H1 (cell line): ENCODE data around the gene ENTREP1. TPM values are rescaled to one million over a fixed set of nuclear protein-coding genes. Genes with fewer than 3 reads are reported as not detected.
A peak's percentile ranks its signal among the peaks of the same experiment; 100 is the strongest.

Experiments used
- CTCF ChIA-PET: fragments of 300-600 bp; sonication (Branson Sonifier 250); formaldehyde crosslinking; loops from one replicate; lab custom pipeline; 2021; ENCODE audit not compliant: partially characterized antibody; lab: Charles Lee
- POLR2A ChIA-PET: fragments of 300-600 bp; sonication (Branson Sonifier 250); formaldehyde crosslinking; loops from one replicate; lab custom pipeline; 2021; ENCODE audit warnings: inconsistent platforms; ENCODE audit not compliant: partially characterized antibody; lab: Charles Lee
- DNase-seq, 2 experiments: peaks; one replicate each; pipeline versions ENCODE4 v3.0.0 to v3.0.0-alpha.2; 2010 to 2022; ENCODE audit warnings: low spot score in 2 of 2, low read depth in 1 of 2, mixed read lengths in 1 of 2
- FAIRE-seq: peaks from 2 replicates; lab custom pipeline; 2011; peaks lifted over from hg19 to GRCh38; lab: Jason Lieb, UNC
- H2AFZ ChIP-seq: 2 replicates; pipeline ENCODE4 v1.8.1; 2012; ENCODE audit warnings: low read length, inconsistent platforms
- H2AK5ac ChIP-seq: 2 replicates; pipeline ENCODE4 v1.6.1; 2013; ENCODE audit warnings: low read depth, low read length
- H2BK120ac ChIP-seq: replicated peaks from 2 replicates; pipeline ENCODE3; 2013; ENCODE audit warnings: low read depth, low read length, inconsistent platforms
- H2BK12ac ChIP-seq: 2 replicates; pipeline ENCODE4 v1.6.1; 2013; ENCODE audit warnings: low read depth, low read length
- H2BK15ac ChIP-seq: 2 replicates; pipeline ENCODE4 v1.6.1; 2013; ENCODE audit warnings: low read length
- H2BK20ac ChIP-seq: 2 replicates; pipeline ENCODE4 v1.6.1; 2013; ENCODE audit warnings: low read length
- H2BK5ac ChIP-seq: 2 replicates; pipeline ENCODE4 v1.6.1; 2013; ENCODE audit warnings: low read depth, low read length
- H3K14ac ChIP-seq: 2 replicates; pipeline ENCODE4 v1.6.1; 2013; ENCODE audit warnings: inconsistent platforms; ENCODE audit not compliant: insufficient read length
- H3K18ac ChIP-seq: 2 replicates; pipeline ENCODE4 v1.6.1; 2013; ENCODE audit warnings: low read length; ENCODE audit errors: extremely low read depth
- H3K23ac ChIP-seq: 2 replicates; pipeline ENCODE4 v1.6.1; 2013; ENCODE audit warnings: inconsistent platforms; ENCODE audit not compliant: insufficient read length
- H3K23me2 ChIP-seq: 2 replicates; pipeline ENCODE4 v1.6.1; 2013; ENCODE audit warnings: low read depth, low read length
- H3K27ac ChIP-seq: 2 replicates; pipeline ENCODE4 v1.6.1; 2011; ENCODE audit warnings: low read depth, low read length, inconsistent platforms
- H3K27me3 ChIP-seq, 4 experiments: replicated peaks in 1 of 4; 1 replicate in 1 of 4; 2 replicates in 3 of 4; pipeline versions ENCODE4 v1.6.1 to v1.8.1; 2011 to 2013; ENCODE audit warnings: low read length in 3 of 4, mild to moderate bottlenecking in 3 of 4, inconsistent platforms in 2 of 4, mixed read lengths in 2 of 4, moderate library complexity in 1 of 4; ENCODE audit not compliant: control insufficient read depth in 3 of 4, insufficient read depth in 3 of 4; ENCODE audit errors: extremely low read depth in 1 of 4
- H3K36me3 ChIP-seq, 4 experiments: 2 replicates each; pipeline versions ENCODE4 v1.6.1 to v1.8.1; 2011 to 2013; ENCODE audit warnings: mild to moderate bottlenecking in 4 of 4, low read length in 3 of 4, moderate library complexity in 2 of 4, control low read depth in 1 of 4, inconsistent platforms in 1 of 4; ENCODE audit not compliant: insufficient read depth in 4 of 4, control insufficient read depth in 2 of 4
- H3K4ac ChIP-seq: replicated peaks from 2 replicates; pipeline ENCODE3; 2013; ENCODE audit warnings: low read length, low read depth, mixed read lengths, inconsistent platforms; ENCODE audit not compliant: insufficient read length
- H3K4me1 ChIP-seq, 4 experiments: replicated peaks in 1 of 4; 1 replicate in 1 of 4; 2 replicates in 3 of 4; pipeline versions ENCODE4 v1.6.1 to v1.8.1; 2011 to 2013; ENCODE audit warnings: low read length in 3 of 4, inconsistent platforms in 2 of 4, mixed read lengths in 1 of 4; ENCODE audit not compliant: insufficient read depth in 4 of 4, control insufficient read depth in 3 of 4
- H3K4me2 ChIP-seq, 2 experiments: 2 replicates each; pipeline versions ENCODE4 v1.6.1 to v1.8.1; 2011 to 2013; ENCODE audit warnings: low read depth in 2 of 2, low read length in 2 of 2, control low read depth in 1 of 2, inconsistent platforms in 1 of 2, mild to moderate bottlenecking in 1 of 2; ENCODE audit not compliant: insufficient read depth in 1 of 2
- H3K4me3 ChIP-seq, 4 experiments: fragments of 200-600, 300-600 bp in 1 of 4; sonication (generic), shearing (Covaris generic), sonication (Bioruptor Twin) in 1 of 4; 2 replicates each; pipeline versions ENCODE4 v1.5.1 to v1.8.1; 2011 to 2016; ENCODE audit warnings: low read length in 4 of 4, low read depth in 3 of 4, control low read depth in 2 of 4, inconsistent platforms in 2 of 4, mild to moderate bottlenecking in 2 of 4, mixed read lengths in 1 of 4, moderate library complexity in 1 of 4; ENCODE audit not compliant: insufficient read depth in 2 of 4; ENCODE audit errors: extremely low read depth in 1 of 4
- H3K56ac ChIP-seq: replicated peaks from 2 replicates; pipeline ENCODE3; 2013; ENCODE audit warnings: low read depth, mild to moderate bottlenecking, mixed read lengths, low read length, inconsistent platforms; ENCODE audit not compliant: insufficient read length
- H3K79me1 ChIP-seq: 2 replicates; pipeline ENCODE4 v1.6.1; 2013; ENCODE audit warnings: low read depth, low read length, control low read depth
- H3K79me2 ChIP-seq, 2 experiments: 2 replicates each; pipeline versions ENCODE4 v1.6.1 to v1.8.1; 2012 to 2013; ENCODE audit warnings: low read length in 2 of 2, mild to moderate bottlenecking in 2 of 2, inconsistent platforms in 1 of 2; ENCODE audit not compliant: insufficient read depth in 2 of 2, control insufficient read depth in 1 of 2
- H3K9ac ChIP-seq, 4 experiments: replicated peaks in 1 of 4; 1 replicate in 1 of 4; 2 replicates in 3 of 4; pipeline versions ENCODE4 v1.6.1 to v1.8.1; 2011 to 2013; ENCODE audit warnings: low read depth in 3 of 4, low read length in 3 of 4, control low read depth in 2 of 4, mild to moderate bottlenecking in 2 of 4, moderate library complexity in 2 of 4, inconsistent platforms in 1 of 4; ENCODE audit errors: extremely low read depth in 1 of 4
- H3K9me3 ChIP-seq, 2 experiments: 2 replicates each; pipeline versions ENCODE4 v1.6.1 to v1.8.1; 2012 to 2013; ENCODE audit warnings: mild to moderate bottlenecking in 2 of 2, moderate library complexity in 2 of 2, control low read depth in 1 of 2, inconsistent platforms in 1 of 2, low read depth in 1 of 2, low read length in 1 of 2, mixed read lengths in 1 of 2; ENCODE audit not compliant: insufficient read depth in 2 of 2
- H4K20me1 ChIP-seq, 2 experiments: replicated peaks in 1 of 2; 2 replicates each; pipeline versions ENCODE3 to v1.8.1; 2011 to 2013; ENCODE audit warnings: inconsistent platforms in 2 of 2, low read length in 2 of 2, mild to moderate bottlenecking in 1 of 2; ENCODE audit not compliant: insufficient read depth in 2 of 2, control insufficient read depth in 1 of 2
- H4K5ac ChIP-seq: 2 replicates; pipeline ENCODE4 v1.6.1; 2013; ENCODE audit warnings: low read length, low read depth, mixed read lengths, inconsistent platforms; ENCODE audit not compliant: insufficient read length
- H4K8ac ChIP-seq: 2 replicates; pipeline ENCODE4 v1.8.0; 2013; ENCODE audit warnings: mild to moderate bottlenecking, moderate library complexity, low read length, inconsistent platforms; ENCODE audit not compliant: insufficient read depth; ENCODE audit errors: extremely low read depth
- H4K91ac ChIP-seq: replicated peaks from 2 replicates; pipeline ENCODE3; 2013; ENCODE audit warnings: low read length, mixed read lengths, inconsistent platforms; ENCODE audit not compliant: insufficient read length
- BACH1 ChIP-seq: IDR thresholded peaks from 2 replicates; pipeline ENCODE4 v1.6.1; 2012; ENCODE audit warnings: low read length, improper control_type of control experiment
- BRCA1 ChIP-seq: IDR thresholded peaks from 2 replicates; pipeline ENCODE4 v1.6.1; 2012; ENCODE audit warnings: low read depth, low read length, improper control_type of control experiment
- EP300 ChIP-seq, 2 experiments: IDR thresholded peaks; 1 replicate in 1 of 2; 2 replicates in 1 of 2; pipeline ENCODE4 v1.6.1; 2011 to 2012; ENCODE audit warnings: low read depth in 2 of 2, low read length in 2 of 2, mild to moderate bottlenecking in 2 of 2, borderline replicate concordance in 1 of 2, inconsistent platforms in 1 of 2, moderate library complexity in 1 of 2
- JUND ChIP-seq: IDR thresholded peaks from 2 replicates; pipeline ENCODE4 v1.6.1; 2011; ENCODE audit warnings: mild to moderate bottlenecking, improper control_type of control experiment, low read length
- NRF1 ChIP-seq: IDR thresholded peaks from 2 replicates; pipeline ENCODE4 v1.6.1; 2011; ENCODE audit warnings: mild to moderate bottlenecking, low read depth, low read length, improper control_type of control experiment
- SP4 ChIP-seq: IDR thresholded peaks from 2 replicates; pipeline ENCODE4 v1.6.1; 2012; ENCODE audit warnings: low read length, inconsistent platforms
- WGBS, 2 experiments: shearing (Covaris generic) in 1 of 2; methylation state at CpG; one replicate each; pipeline versions ENCODE4 v1.1.6 to v1.1.7; 2013 to 2015; ENCODE audit warnings: low lambda C conversion rate in 2 of 2, mixed read lengths in 2 of 2, inconsistent platforms in 1 of 2, low coverage in 1 of 2, missing lambda C conversion rate in 1 of 2; ENCODE audit not compliant: insufficient replicate concordance in 2 of 2, insufficient coverage in 1 of 2, insufficient read length in 1 of 2; ENCODE audit errors: extremely low coverage in 1 of 2, missing lambda C conversion rate in 1 of 2; 5-methylcytosine and 5-hydroxymethylcytosine counted together
- polyA plus RNA-seq, 7 experiments: library from polyadenylated mRNA; depleted of rRNA in 3 of 7; stranded (reverse) in 5 of 7; unstranded in 2 of 7; fragments of >200 nt in 5 of 7; fragments of 200-250 nt in 2 of 7; gene quantifications; 1 replicate in 5 of 7; 2 replicates in 1 of 7; 4 replicates in 1 of 7; pipeline versions ENCODE4 v1.2.1 to v1.2.3, GENCODE V29; 2011 to 2013; ENCODE audit warnings: missing spikeins in 2 of 7, mixed read lengths in 2 of 7
- total RNA-seq: library from RNA; stranded (reverse); fragmentation: NEBNext Ultra II Directional; extraction: Animal tissue kit (Norgen Biotek cat#: 25700); gene quantifications from 2 replicates; pipeline ENCODE4 v1.2.1, GENCODE V29; 2021
- TF ChIP-seq, protein P1 (sequence below): IDR thresholded peaks from 2 replicates; pipeline ENCODE4 v1.6.1; 2012; ENCODE audit warnings: low read length, inconsistent platforms
- TF ChIP-seq, protein P2 (sequence below): IDR thresholded peaks from 2 replicates; pipeline ENCODE4 v1.6.1; 2011; ENCODE audit warnings: low read length, improper control_type of control experiment

The ENTREP1 gene
- total and polyA plus RNA-seq, 2 of the 8 experiments (the other 6 are each of a cell fraction or from before 2014, with no cell fraction given): 15.3 to 25.0 TPM

DNA sequence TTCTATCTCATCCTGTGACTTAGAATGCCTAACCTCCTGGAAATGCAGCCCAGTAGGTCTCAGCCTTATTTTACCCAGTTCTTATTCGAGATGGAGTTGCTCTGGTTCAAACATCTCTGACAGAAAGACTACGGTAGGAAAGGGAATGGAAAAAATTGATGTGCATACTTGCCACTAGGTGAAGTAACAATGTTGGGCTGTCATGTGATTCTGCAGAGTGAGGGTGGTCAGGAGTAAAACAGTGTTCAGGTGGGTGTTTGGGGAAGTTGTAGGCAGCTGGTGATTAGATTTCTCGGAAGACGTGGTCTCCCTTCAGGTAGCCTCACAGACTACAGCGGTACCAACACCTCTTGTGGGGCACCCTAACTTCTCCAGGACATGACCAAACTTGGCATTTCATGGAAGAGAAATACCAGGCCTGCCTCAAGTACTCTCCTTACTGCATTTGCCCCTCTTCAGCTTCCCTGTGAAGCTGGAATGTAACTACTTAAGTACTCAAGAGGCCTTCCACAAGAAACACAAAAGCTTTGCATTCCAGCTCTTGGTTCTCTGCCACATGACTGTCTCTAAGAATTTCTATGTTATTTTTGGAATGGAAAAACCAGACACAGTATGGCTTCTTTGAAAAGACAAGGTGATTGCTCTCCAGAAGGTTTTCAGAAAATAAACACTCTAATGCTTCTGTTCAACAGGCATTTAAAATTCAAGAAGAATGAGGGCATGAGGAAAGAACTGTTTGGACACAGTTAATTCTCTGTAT, 17.4 kb upstream of the ENTREP1 start:
- FAIRE-seq: peak; percentile 90
- peak overlapping the region; percentile 95 for H4K91ac ChIP-seq
- no peaks in the 10 kb centered on the region for H3K79me2 ChIP-seq
- peak overlapping the region; percentile 27 to 49 for H3K4me2 ChIP-seq
- peaks cover 10 to 12% of the 10 kb centered on the region in 2 experiments for H3K9me3 ChIP-seq
- H2BK15ac ChIP-seq: no peak overlapping the region; the same call in 1 of the 2 replicates
- POLR2A ChIA-PET: interaction anchor here (0.7 to 3.7 kb wide), 24 partner anchors 11 to 272 kb away, joined by 3 to 48 read pairs (median 4); partner anchors contain the start of genes ENTREP1 and FXN
- peak overlapping the region; percentile 80 for H3K56ac ChIP-seq
- peaks cover 2 to 9% (median 6%) of the 10 kb centered on the region in 4 experiments; a peak in 5 of 7 replicates for H3K4me1 ChIP-seq
- peak overlapping the region; percentile 98 for H2BK20ac ChIP-seq
- H4K20me1 ChIP-seq: no peaks in the 10 kb centered on the region
- WGBS, 2 experiments: 64% methylated on average over 5 of the region's 5 CpGs; no CpG with 5 or more reads in 1 of the 2 experiments
- peak overlapping the region; percentile 69; the same call in 1 of the 2 replicates for H2AK5ac ChIP-seq
- no peaks in the 10 kb centered on the region; the same call in 1 of the 2 replicates for H3K23me2 ChIP-seq
- DNase-seq: peak; percentile 58 to 62
- no peak overlapping the region for H2AFZ ChIP-seq
- peaks cover 0 to 6% (median 0%) of the 10 kb centered on the region in 4 experiments; a peak in 2 of 8 replicates for H3K36me3 ChIP-seq
- H3K27me3 ChIP-seq: no peaks in the 10 kb centered on the region
- peak overlapping the region in 1 of 4 experiments; percentile 19; a peak in 1 of 8 replicates for H3K4me3 ChIP-seq
- no peaks in the 10 kb centered on the region for H3K79me1 ChIP-seq
- H3K18ac ChIP-seq: peak overlapping the region; percentile 96
- H4K5ac ChIP-seq: peak overlapping the region; percentile 86
- H3K27ac ChIP-seq: peak overlapping the region; percentile 89
- peak overlapping the region; percentile 100 for H2BK5ac ChIP-seq
- peak overlapping the region; percentile 97 for H2BK120ac ChIP-seq
- H3K14ac ChIP-seq: no peak overlapping the region
- H2BK12ac ChIP-seq: peak overlapping the region; percentile 93; the same call in 1 of the 2 replicates
- peak overlapping the region; percentile 93 for H3K4ac ChIP-seq
- no peak overlapping the region for H3K23ac ChIP-seq
- CTCF ChIA-PET: interaction anchor here (0.6 to 4.8 kb wide), 6 partner anchors 10 to 195 kb away, joined by 3 to 24 read pairs (median 3); no protein-coding TSS in a partner anchor
- peak overlapping the region in 2 of 4 experiments; percentile 10 to 16; a peak in 3 of 7 replicates for H3K9ac ChIP-seq
- H4K8ac ChIP-seq: no peak overlapping the region
- no peak; the same call in 1 of the 2 replicates for TF ChIP-seq JUND
- peak in 1 of 2 experiments; percentile 94; a peak in 1 of 3 replicates for TF ChIP-seq EP300 (IDR thresholded peaks at IDR 0.05; ENCODE audit: borderline replicate concordance in 1 of 2, low read depth in 2 of 2, low read length in 2 of 2)
- TF ChIP-seq, protein P1, sequence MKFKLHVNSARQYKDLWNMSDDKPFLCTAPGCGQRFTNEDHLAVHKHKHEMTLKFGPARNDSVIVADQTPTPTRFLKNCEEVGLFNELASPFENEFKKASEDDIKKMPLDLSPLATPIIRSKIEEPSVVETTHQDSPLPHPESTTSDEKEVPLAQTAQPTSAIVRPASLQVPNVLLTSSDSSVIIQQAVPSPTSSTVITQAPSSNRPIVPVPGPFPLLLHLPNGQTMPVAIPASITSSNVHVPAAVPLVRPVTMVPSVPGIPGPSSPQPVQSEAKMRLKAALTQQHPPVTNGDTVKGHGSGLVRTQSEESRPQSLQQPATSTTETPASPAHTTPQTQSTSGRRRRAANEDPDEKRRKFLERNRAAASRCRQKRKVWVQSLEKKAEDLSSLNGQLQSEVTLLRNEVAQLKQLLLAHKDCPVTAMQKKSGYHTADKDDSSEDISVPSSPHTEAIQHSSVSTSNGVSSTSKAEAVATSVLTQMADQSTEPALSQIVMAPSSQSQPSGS: no peak
- TF ChIP-seq, protein P2, sequence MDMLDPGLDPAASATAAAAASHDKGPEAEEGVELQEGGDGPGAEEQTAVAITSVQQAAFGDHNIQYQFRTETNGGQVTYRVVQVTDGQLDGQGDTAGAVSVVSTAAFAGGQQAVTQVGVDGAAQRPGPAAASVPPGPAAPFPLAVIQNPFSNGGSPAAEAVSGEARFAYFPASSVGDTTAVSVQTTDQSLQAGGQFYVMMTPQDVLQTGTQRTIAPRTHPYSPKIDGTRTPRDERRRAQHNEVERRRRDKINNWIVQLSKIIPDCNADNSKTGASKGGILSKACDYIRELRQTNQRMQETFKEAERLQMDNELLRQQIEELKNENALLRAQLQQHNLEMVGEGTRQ: 0 out of 2 replicates have a peak, but pooled peaks have one; percentile 32
- TF ChIP-seq NRF1: no peak
- no peak for TF ChIP-seq BACH1
- no peak for TF ChIP-seq SP4
- TF ChIP-seq BRCA1: no peak
